ENCODE data around the gene BBC3. TPM values are rescaled to one million over a fixed set of nuclear protein-coding genes. Genes with fewer than 3 reads are reported as not detected.

Gene BBC3
- total RNA-seq, 1 donor from 2014 or later, result 12.2 TPM

Small RNA genes within 50 kb of the gene (small RNA-seq; reads per million reads assigned to genes)
- gene MIR3190, result not detected

Other genes with a start within 250 kb of the BBC3 start
- gene NPAS1, start 211.4 kb downstream of the BBC3 start, total RNA-seq, result 2.9 TPM
- 26.1 TPM for gene TMEM160, start 182.6 kb downstream of the BBC3 start, total RNA-seq
- gene ZC3H4, start 117.4 kb downstream of the BBC3 start, total RNA-seq, result 11.4 TPM
- gene SAE1, start 100.4 kb downstream of the BBC3 start, total RNA-seq, result 96.2 TPM
- gene CCDC9, start 25.3 kb upstream of the BBC3 start, total RNA-seq, result 2.4 TPM
- 4.1 TPM for gene INAFM1, start 43.7 kb upstream of the BBC3 start, total RNA-seq
- gene C5AR1, start 78.7 kb upstream of the BBC3 start, total RNA-seq, result under 0.01 TPM
- under 0.01 TPM for gene C5AR2, start 101.0 kb upstream of the BBC3 start, total RNA-seq
- gene DHX34, start 118.1 kb upstream of the BBC3 start, total RNA-seq, result 10.2 TPM
- 104 TPM for gene MEIS3, start 188.3 kb upstream of the BBC3 start, total RNA-seq
- gene SLC8A2, start 240.7 kb upstream of the BBC3 start, total RNA-seq, result 25.3 TPM